Measurements from ENCODE around the gene PRR36.

PRR36 gene

DNA sequence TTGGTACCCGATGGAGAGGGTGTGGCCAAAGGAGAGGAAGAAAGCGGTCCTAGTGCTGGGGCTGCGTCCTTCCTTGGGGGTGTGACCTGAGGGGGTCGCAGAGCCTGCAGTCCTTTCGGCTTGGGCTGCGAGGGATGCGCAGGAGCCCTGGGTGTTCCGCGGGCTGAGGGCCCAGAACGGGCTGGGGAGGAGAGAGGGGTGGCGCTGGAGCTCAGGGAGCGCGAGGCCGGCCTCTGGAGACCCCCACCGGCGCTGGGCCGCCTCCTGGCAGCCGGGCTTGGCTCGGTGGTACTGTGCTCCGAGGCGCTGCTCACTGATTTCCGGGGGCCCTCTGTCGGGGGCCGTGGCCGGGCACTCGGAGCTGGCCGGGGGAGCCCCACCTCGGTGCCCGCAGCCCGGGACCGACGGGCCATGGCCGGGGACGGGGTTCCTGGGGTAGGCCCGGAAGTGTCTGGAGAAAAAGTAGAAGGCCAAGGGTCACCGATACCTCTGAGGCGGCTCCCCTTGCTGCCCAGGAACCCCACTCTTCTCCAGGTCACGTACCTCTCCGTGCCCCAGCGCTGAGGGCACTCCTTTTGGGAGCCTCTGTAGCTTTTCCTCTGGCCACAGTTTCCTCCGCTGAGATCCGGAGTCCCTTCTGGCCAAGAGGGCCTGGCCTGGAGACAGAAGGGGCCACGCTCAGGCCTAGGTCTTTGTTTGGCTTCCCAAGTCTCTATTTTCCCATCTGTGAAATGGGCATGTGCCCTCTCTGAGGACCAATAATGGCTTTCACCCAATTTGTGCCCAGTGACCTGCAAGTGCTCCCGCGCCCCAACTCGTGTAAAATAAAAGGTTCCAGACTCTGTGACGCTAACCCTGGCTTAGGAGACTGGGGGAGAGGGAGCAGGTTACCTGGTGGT lies 1.6 kb downstream of the PRR36 start:
- peaks cover 64% of the 10 kb centered on the region for H3K27me3 Mint-ChIP-seq (ENCODE audit: low read depth, poor library complexity)
- no peaks in the 10 kb centered on the region for H3K36me3 Mint-ChIP-seq (ENCODE audit: low read depth)
- peaks cover 22% of the 10 kb centered on the region for H3K4me1 Mint-ChIP-seq
- peak overlapping the region; percentile 77 for H3K4me3 Mint-ChIP-seq
- TF ChIP-seq, protein P1, sequence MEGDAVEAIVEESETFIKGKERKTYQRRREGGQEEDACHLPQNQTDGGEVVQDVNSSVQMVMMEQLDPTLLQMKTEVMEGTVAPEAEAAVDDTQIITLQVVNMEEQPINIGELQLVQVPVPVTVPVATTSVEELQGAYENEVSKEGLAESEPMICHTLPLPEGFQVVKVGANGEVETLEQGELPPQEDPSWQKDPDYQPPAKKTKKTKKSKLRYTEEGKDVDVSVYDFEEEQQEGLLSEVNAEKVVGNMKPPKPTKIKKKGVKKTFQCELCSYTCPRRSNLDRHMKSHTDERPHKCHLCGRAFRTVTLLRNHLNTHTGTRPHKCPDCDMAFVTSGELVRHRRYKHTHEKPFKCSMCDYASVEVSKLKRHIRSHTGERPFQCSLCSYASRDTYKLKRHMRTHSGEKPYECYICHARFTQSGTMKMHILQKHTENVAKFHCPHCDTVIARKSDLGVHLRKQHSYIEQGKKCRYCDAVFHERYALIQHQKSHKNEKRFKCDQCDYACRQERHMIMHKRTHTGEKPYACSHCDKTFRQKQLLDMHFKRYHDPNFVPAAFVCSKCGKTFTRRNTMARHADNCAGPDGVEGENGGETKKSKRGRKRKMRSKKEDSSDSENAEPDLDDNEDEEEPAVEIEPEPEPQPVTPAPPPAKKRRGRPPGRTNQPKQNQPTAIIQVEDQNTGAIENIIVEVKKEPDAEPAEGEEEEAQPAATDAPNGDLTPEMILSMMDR (IDR thresholded peaks at IDR 0.05): no peak
- DNase-seq: no peak
- no peaks in the 10 kb centered on the region for H3K9me3 Mint-ChIP-seq
- H3K27ac Mint-ChIP-seq: no peak overlapping the region

DNA sequence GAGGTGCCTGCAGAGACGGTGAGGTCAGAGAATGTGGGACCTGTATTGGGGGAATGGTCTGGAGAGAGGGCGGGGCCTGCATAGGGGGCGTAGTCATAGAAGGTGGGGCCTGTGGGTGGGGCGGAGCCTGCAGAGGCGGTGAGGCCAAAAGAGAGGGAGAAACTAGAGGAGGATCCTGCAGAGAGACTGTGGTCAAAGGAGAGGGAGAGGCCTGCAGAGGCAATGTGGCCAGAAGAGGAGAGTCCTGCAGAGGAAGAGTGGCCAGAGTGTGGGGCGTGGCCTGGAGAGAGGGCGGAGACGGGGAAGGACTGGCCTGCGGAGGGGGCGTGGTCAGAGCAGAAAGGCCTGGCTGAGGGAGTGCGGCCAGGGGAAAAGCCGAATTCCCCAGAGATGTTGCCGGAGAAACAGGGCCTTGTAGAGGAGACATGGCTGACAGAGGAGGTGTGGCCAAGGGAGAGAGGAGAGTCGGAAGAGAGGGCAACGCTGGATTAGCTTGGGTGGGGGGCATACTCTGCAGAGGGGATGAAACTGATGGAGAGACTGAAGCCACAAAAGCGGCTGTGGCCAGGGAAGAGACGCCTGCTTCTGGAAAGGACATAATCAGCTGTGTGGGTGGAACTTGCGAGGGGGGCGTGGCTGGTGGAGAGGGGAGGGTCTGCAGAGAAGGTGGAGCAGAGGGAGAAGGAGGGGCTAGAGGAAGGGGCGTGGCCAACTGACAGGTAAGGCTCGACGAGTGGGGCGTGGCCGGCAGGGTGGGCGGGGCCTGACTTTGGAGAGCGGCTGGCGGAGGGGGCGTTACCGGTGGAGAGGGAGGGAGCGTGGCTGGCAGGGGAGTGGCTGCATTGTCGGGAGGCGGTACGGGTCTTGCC lies 2.5 kb downstream of the PRR36 start:
- Mint-ChIP-seq H3K9me3 (no peaks in the 10 kb centered on the region), H3K27ac (peak overlapping the region; percentile 99), H3K4me3 (peak overlapping the region; percentile 77), H3K36me3 (ENCODE audit: low read depth) (no peaks in the 10 kb centered on the region), H3K27me3 (ENCODE audit: low read depth, poor library complexity) (peaks cover 63% of the 10 kb centered on the region), H3K4me1 (peaks cover 22% of the 10 kb centered on the region)
- TF ChIP-seq, protein P1 (IDR thresholded peaks at IDR 0.05): no peak
- peak; percentile 100 for DNase-seq

DNA sequence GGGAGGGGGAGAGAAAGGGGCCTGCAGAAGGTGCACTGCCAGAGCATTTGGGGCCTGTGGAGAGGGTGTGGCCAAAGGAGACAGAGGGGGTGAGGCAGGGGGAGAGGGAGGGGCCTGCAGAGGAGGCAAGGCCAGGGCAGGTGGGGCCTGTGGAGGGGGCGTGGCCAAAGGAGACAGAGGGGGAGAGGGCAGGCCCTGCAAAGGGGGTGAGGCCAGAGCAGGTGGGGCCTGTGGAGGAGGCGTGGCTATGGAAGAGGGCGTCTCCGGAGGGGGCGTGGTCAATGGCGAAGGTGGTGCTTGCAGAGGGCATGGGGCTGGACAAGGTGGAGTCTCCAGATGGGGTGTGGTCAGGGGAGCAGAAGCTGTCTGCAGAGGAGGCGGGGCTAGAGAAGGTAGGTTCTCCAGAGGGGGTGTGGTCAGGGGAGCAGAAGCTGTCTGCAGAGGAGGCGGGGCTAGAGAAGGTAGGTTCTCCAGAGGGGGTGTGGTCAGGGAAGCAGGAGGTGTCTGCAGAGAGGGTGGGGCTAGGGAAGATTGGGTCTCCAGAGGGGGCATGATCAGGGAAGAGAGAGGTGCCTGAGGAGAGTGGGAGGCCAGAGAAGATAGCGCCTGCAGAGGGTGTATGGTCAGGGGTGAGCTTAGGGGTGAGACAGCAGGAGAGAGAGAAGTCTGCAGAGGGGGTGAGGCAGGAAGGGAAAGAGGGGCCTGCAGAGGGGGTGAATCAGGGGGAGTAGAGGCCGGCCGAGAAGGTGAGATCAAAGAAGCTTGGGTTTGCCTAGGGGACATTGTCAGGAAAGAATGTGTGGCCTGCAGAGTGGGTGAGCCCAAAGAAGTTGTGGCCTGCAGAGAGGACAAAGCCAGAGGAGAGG lies 3.4 kb downstream of the PRR36 start:
- peaks cover 22% of the 10 kb centered on the region for H3K4me1 Mint-ChIP-seq
- H3K27ac Mint-ChIP-seq: peak overlapping the region; percentile 99
- no peaks in the 10 kb centered on the region for H3K36me3 Mint-ChIP-seq (ENCODE audit: low read depth)
- no peaks in the 10 kb centered on the region for H3K9me3 Mint-ChIP-seq
- peaks cover 62% of the 10 kb centered on the region for H3K27me3 Mint-ChIP-seq (ENCODE audit: low read depth, poor library complexity)
- TF ChIP-seq, protein P1 (IDR thresholded peaks at IDR 0.05): no peak
- peak; percentile 84 for DNase-seq
- peak overlapping the region; percentile 77 for H3K4me3 Mint-ChIP-seq

DNA sequence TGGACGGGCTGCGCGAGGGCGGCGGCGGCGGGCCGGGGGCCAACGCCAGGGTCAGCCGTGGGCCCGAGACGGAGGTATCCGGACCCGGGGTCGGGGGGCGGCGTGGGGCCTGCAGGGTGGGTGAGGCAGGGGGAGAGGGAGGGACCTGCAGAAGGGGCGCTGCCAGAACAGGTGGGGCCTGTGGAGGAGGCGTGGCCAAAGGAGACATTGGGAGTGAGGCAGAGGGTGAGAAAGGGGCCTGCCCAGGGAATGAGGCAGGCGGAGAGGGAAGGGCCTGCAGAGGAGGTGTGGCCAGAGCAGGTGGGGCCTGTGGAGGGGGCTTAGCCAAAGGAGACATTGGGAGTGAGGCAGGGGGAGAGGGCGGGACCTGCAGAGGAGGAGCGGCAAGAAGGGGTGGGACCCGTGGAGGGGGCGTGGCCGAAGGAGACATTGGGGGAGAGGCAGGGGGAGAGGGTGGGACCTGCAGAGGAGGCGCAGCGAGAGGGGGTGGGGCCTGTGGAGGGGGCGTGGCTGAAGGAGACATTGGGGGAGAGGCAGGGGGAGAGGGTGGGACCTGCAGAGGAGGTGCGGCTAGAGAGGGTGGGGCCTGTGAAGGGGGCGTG lies 4.2 kb downstream of the PRR36 start:
- Mint-ChIP-seq H3K4me3 (peak overlapping the region; percentile 48), H3K27me3 (ENCODE audit: low read depth, poor library complexity) (peaks cover 62% of the 10 kb centered on the region), H3K9me3 (no peaks in the 10 kb centered on the region), H3K36me3 (ENCODE audit: low read depth) (no peaks in the 10 kb centered on the region), H3K4me1 (peaks cover 27% of the 10 kb centered on the region), H3K27ac (no peak overlapping the region)
- TF ChIP-seq, protein P1 (IDR thresholded peaks at IDR 0.05): no peak
- peak; percentile 84 for DNase-seq

DNA sequence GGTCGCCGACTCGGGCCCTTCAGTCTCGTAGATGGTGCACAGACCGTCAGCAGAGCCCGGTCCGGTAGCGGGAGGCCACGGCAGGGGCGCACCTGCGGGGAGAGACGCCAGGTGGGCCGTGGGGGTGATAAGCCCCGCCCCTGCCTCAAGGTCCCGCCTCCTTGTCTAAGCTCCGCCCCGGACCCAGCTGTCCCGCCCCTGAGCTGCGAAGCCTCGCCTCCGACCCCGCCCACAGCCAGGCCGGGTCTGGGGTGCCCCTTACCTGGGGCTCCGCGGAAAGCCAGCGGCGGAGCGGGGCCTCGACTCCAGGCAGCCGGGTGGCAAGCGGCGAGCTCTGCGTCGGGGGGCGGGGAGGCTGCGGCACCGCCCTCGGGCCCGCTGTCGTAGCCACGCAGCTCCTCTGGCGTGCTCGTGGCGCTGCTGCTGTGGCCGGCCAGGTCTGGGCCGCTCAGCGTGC lies 4.7 kb downstream of the PRR36 start:
- Mint-ChIP-seq H3K36me3 (ENCODE audit: low read depth) (no peaks in the 10 kb centered on the region), H3K27ac (no peak overlapping the region), H3K4me3 (no peak overlapping the region), H3K27me3 (ENCODE audit: low read depth, poor library complexity) (peaks cover 62% of the 10 kb centered on the region), H3K4me1 (peaks cover 22% of the 10 kb centered on the region), H3K9me3 (no peaks in the 10 kb centered on the region)
- peak; percentile 79 for DNase-seq
- TF ChIP-seq, protein P1 (IDR thresholded peaks at IDR 0.05): no peak

All from nephron progenitor cell (in vitro differentiated cells).